B cell (primary cell): Measurements from ENCODE around the gene ADAMTSL4. TPM values are rescaled to one million over a fixed set of nuclear protein-coding genes. Genes with fewer than 3 reads are reported as not detected.

Experiments used
- ATAC-seq: fragments of 200-7000 bp; cut with Tn5 transposase; one replicate; pipeline ENCODE4 v1.10.0; 2021; ENCODE audit warnings: low read depth, mild to moderate bottlenecking, moderate number of reproducible peaks, moderate library complexity
- CTCF ChIA-PET: fragments of 350-600 bp; sonication (Branson Sonifier 250); formaldehyde crosslinking; loops from one replicate; lab custom pipeline; 2021; ENCODE audit warnings: antibody characterized with exemption, inconsistent platforms; lab: Charles Lee
- POLR2A ChIA-PET: fragments of 350-600 bp; sonication (Branson Sonifier 250); formaldehyde crosslinking; loops from one replicate; lab custom pipeline; 2021; ENCODE audit warnings: antibody characterized with exemption; lab: Charles Lee
- DNase-seq: peaks from one replicate; pipeline ENCODE4 v3.0.0; 2013
- H2AFZ ChIP-seq: 2 replicates; pipeline ENCODE4 v1.6.1; 2012; ENCODE audit warnings: mild to moderate bottlenecking, low read depth, low read length; ENCODE audit not compliant: insufficient read depth, poor library complexity, severe bottlenecking
- H3K27ac ChIP-seq, 2 donors: 1 replicate in 1 of 2; 2 replicates in 1 of 2; pipeline ENCODE4 v1.5.1; 2012 to 2013; ENCODE audit warnings: low read length in 2 of 2, mild to moderate bottlenecking in 2 of 2, moderate library complexity in 1 of 2
- H3K27me3 ChIP-seq, 4 experiments: fragments of 200-600 bp in 1 of 4; sonication (generic) in 1 of 4; replicated peaks in 1 of 4; 1 replicate in 2 of 4; 2 replicates in 2 of 4; pipeline versions ENCODE4 v1.6.1 to v1.7.0; 2013 to 2016; ENCODE audit warnings: low read length in 3 of 4, mild to moderate bottlenecking in 2 of 4, mixed read lengths in 1 of 4, moderate library complexity in 1 of 4; ENCODE audit not compliant: insufficient read depth in 4 of 4, control insufficient read depth in 3 of 4; ENCODE audit errors: control extremely low read depth in 1 of 4
- H3K36me3 ChIP-seq, 2 experiments: replicated peaks in 1 of 2; 1 replicate in 1 of 2; 2 replicates in 1 of 2; pipeline versions ENCODE4 v1.6.1 to v1.7.1; 2013; ENCODE audit warnings: low read length in 1 of 2; ENCODE audit not compliant: insufficient read depth in 2 of 2, control insufficient read depth in 1 of 2; ENCODE audit errors: control extremely low read depth in 1 of 2, extremely low read depth in 1 of 2
- H3K4me1 ChIP-seq, 2 donors: fragments of 200-600 bp in 1 of 2; sonication (generic) in 1 of 2; 1 replicate in 1 of 2; 2 replicates in 1 of 2; pipeline versions ENCODE4 v1.5.1 to v1.6.1; 2013 to 2017; ENCODE audit warnings: low read length in 2 of 2; ENCODE audit not compliant: control insufficient read depth in 2 of 2, insufficient read depth in 2 of 2
- H3K4me2 ChIP-seq: replicated peaks from 2 replicates; pipeline ENCODE3; 2012; ENCODE audit warnings: mild to moderate bottlenecking, low read depth, low read length; ENCODE audit not compliant: poor library complexity, severe bottlenecking
- H3K4me3 ChIP-seq, 5 experiments: fragments of 200-600 bp in 1 of 5; sonication (generic) in 1 of 5; 1 replicate in 3 of 5; 2 replicates in 2 of 5; pipeline versions ENCODE4 v1.5.1 to v1.7.0; 2011 to 2016; ENCODE audit warnings: low read length in 4 of 5, mild to moderate bottlenecking in 4 of 5, low read depth in 2 of 5, control low read depth in 1 of 5, moderate library complexity in 1 of 5; ENCODE audit not compliant: insufficient read depth in 1 of 5; ENCODE audit errors: control extremely low read depth in 1 of 5, extremely low read depth in 1 of 5
- H3K79me2 ChIP-seq: fragments of 200-600 bp; sonication (generic); one replicate; pipeline ENCODE4 v1.6.0; 2016; ENCODE audit warnings: low read length; ENCODE audit not compliant: control insufficient read depth, insufficient read depth
- H3K9ac ChIP-seq: fragments of 200-600 bp; sonication (generic); 2 replicates; pipeline ENCODE4 v1.6.1; 2017; ENCODE audit warnings: mild to moderate bottlenecking, low read length, moderate library complexity
- H3K9me3 ChIP-seq, 3 donors: one replicate each; pipeline versions ENCODE4 v1.6.1 to v1.7.1; 2013; ENCODE audit warnings: low read length in 2 of 3; ENCODE audit not compliant: control insufficient read depth in 2 of 3, insufficient read depth in 1 of 3; ENCODE audit errors: control extremely low read depth in 1 of 3
- H4K20me1 ChIP-seq: 2 replicates; pipeline ENCODE4 v1.6.0; 2012; ENCODE audit warnings: mild to moderate bottlenecking, low read length; ENCODE audit not compliant: insufficient read depth, control insufficient read depth, poor library complexity, severe bottlenecking
- H3K27ac Mint-ChIP-seq: one replicate; pipeline ENCODE4 v1.8.0; 2021; ENCODE audit warnings: mixed read lengths
- H3K27me3 Mint-ChIP-seq: one replicate; pipeline ENCODE4 v1.8.0; 2021; ENCODE audit warnings: mixed read lengths
- H3K4me1 Mint-ChIP-seq: one replicate; pipeline ENCODE4 v1.8.0; 2021; ENCODE audit warnings: mixed read lengths
- H3K4me3 Mint-ChIP-seq: one replicate; pipeline ENCODE4 v1.8.0; 2021; ENCODE audit warnings: mixed read lengths
- H3K9me3 Mint-ChIP-seq: one replicate; pipeline ENCODE4 v1.8.0; 2022; ENCODE audit warnings: mixed read lengths; ENCODE audit not compliant: insufficient read depth
- EZH2 ChIP-seq: IDR thresholded peaks from 2 replicates; pipeline ENCODE4 v1.6.1; 2012; ENCODE audit warnings: borderline replicate concordance, low read depth, mild to moderate bottlenecking, moderate library complexity, low read length; ENCODE audit not compliant: insufficient read depth, poor library complexity, severe bottlenecking
- WGBS: methylation state at CpG from one replicate; pipeline ENCODE4 v1.1.5; 2013; ENCODE audit warnings: missing lambda C conversion rate; ENCODE audit not compliant: insufficient coverage; 5-methylcytosine and 5-hydroxymethylcytosine counted together
- intact Hi-C: fragments of 100-400 bp; cut with micrococcal nuclease; formaldehyde crosslinking; loops from one replicate; pipeline ENCODE4 v1.10.0; 2022
- polyA plus RNA-seq: library from polyadenylated mRNA; depleted of rRNA; stranded (reverse); fragments of >200 nt; gene quantifications from 2 replicates; pipeline ENCODE4 v1.2.3, GENCODE V29; 2012
- total RNA-seq, 2 donors: library from RNA; stranded (reverse); fragments of 120-200 nt in 1 of 2; gene quantifications; 1 replicate in 1 of 2; 2 replicates in 1 of 2; pipeline versions ENCODE4 v1.2.3 to v1.2.4, GENCODE V29; 2013 to 2022
- TF ChIP-seq, protein P1 (sequence below): fragments of 200-600 bp; IDR thresholded peaks from one replicate; pipeline ENCODE4 v1.8.0; 2022; ENCODE audit warnings: antibody characterized with exemption, mild to moderate bottlenecking

ADAMTSL4 gene
- total and polyA plus RNA-seq, 2 donors (not counting 1 experiment from before 2014, with no cell fraction given), result 0.70 TPM; not detected in 1

DNA sequence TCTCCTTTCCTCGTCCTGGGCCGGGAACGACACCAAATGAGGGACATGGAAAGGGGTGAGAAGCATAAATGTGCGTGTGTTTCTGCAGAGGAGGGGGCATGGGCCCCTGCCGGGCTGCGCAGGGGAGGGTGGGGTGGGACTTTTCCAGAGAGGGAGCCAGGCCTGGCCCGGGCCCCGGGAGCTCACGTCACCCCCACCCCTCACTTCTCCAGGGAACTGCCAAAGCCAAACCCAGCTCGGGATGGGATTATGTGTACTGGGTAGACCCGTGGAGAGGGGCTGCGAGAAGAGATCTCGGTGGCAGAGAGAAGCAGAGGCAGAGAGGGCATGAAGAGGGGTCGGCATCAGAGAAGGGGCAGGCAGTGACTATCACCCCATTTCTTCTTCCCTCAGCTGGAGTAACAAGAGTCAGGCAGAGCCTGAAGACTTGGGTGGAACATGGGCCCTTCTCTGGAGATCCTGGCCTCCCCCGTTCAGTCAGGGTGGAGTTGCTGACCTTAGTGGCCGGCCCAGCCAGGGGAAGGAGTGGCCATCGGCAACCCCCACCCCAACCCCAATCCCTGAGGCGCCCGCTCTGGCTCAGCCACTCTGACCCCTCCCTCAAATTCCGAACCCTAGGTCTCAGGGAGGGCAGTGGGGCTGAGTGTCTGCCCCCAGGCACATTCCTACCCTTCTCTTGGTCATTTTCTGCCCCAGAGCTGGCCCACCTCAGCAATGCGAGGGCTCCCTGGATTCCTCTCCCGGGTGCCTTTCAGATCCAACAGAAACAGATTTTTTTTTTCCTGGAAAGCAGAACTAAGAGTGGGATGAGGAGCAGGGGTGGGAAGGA lies 1.2 kb downstream of the ADAMTSL4 start:
- Mint-ChIP-seq H3K27me3 (peaks cover 12% of the 10 kb centered on the region), H3K27ac (no peak overlapping the region), H3K4me1 (peaks cover 28% of the 10 kb centered on the region), H3K4me3 (peak overlapping the region; percentile 44), H3K9me3 (no peaks in the 10 kb centered on the region)
- peaks cover 18 to 28% of the 10 kb centered on the region in 2 donors for H3K4me1 ChIP-seq
- no peaks in the 10 kb centered on the region for H4K20me1 ChIP-seq
- H3K79me2 ChIP-seq, result no peaks in the 10 kb centered on the region
- CTCF ChIA-PET, result interaction anchor here (2.5 kb wide), 1 partner anchor 10 kb away, joined by 11 read pairs; no protein-coding TSS in a partner anchor
- POLR2A ChIA-PET, result no interaction called here
- no peaks in the 10 kb centered on the region for H3K36me3 ChIP-seq
- DNase-seq (no peak), ATAC-seq (no peak)
- H3K27ac ChIP-seq, result no peak overlapping the region
- no peaks in the 10 kb centered on the region for H3K9me3 ChIP-seq
- no peak overlapping the region for H3K4me2 ChIP-seq
- intact Hi-C loops, result no loop called here
- no peak for TF ChIP-seq EZH2
- TF ChIP-seq, protein P1, sequence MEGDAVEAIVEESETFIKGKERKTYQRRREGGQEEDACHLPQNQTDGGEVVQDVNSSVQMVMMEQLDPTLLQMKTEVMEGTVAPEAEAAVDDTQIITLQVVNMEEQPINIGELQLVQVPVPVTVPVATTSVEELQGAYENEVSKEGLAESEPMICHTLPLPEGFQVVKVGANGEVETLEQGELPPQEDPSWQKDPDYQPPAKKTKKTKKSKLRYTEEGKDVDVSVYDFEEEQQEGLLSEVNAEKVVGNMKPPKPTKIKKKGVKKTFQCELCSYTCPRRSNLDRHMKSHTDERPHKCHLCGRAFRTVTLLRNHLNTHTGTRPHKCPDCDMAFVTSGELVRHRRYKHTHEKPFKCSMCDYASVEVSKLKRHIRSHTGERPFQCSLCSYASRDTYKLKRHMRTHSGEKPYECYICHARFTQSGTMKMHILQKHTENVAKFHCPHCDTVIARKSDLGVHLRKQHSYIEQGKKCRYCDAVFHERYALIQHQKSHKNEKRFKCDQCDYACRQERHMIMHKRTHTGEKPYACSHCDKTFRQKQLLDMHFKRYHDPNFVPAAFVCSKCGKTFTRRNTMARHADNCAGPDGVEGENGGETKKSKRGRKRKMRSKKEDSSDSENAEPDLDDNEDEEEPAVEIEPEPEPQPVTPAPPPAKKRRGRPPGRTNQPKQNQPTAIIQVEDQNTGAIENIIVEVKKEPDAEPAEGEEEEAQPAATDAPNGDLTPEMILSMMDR, result no peak
- H2AFZ ChIP-seq, result no peak overlapping the region
- no peak overlapping the region for H3K9ac ChIP-seq
- peaks cover 0 to 38% (median 9%) of the 10 kb centered on the region in 4 experiments for H3K27me3 ChIP-seq
- H3K4me3 ChIP-seq, result no peak overlapping the region
- WGBS, result 87% methylated on average over 12 of the region's 22 CpGs
